ENCODE measurements around the gene ADGRB2. TPM values are rescaled to one million over a fixed set of nuclear protein-coding genes. Genes with fewer than 3 reads are reported as not detected.

Gene ADGRB2
- polyA plus RNA-seq, 10 donors = 9.6 to 23.3 (median 14.0) TPM

DNA sequence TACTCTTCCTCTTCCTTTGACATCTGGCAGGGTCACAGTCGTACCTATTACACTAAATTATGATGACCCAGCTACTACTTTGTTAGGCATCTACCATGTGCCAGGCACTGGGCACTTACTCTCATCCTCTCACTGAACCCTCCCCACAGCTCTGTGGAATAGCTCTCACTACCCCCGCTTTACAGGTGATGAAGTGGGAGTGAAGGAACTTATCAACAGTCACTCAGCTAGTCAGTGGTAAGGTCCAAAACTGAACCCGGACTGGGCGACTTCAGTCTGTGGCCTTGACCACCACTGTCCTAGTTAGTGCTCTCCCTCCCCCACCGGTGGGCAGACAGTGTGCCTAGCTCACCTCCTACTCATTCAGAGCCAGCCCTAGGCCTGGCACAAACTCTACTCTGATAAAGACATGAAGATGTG lies 12.3 kb downstream of the ADGRB2 start:
- DNase-seq = no peak

DNA sequence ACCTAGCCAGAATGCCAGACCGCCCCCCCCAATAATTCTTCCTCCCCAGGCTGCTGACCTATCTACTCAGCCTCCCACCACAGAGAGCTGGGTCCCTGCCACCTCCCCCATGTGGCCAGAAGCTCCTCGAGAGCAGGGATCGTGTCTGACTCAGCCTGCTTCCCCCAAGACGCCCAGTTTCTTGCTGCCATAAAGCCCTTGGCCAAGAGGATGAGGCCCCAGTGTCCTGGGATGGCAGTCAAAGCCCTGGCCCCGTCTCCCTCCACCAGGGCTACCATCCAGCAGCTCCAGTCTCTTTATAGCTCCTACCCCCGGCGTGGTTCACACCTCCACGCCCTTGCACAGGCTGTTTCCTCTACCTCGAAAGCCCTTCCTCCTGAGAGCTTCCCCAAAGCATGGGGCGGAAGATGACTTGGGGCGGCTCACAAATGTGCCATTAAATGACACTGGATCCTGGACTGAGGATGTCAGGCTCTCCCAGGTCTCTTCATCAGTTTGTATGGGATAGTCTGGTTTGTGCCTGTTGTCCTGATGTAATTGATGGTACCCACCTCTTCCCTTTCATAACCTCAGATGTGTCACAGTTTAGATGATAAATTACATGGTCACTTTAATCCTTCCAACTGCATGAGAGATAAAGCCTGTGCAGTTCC lies 13.2 kb downstream of the ADGRB2 start:
- no peak for DNase-seq

DNA sequence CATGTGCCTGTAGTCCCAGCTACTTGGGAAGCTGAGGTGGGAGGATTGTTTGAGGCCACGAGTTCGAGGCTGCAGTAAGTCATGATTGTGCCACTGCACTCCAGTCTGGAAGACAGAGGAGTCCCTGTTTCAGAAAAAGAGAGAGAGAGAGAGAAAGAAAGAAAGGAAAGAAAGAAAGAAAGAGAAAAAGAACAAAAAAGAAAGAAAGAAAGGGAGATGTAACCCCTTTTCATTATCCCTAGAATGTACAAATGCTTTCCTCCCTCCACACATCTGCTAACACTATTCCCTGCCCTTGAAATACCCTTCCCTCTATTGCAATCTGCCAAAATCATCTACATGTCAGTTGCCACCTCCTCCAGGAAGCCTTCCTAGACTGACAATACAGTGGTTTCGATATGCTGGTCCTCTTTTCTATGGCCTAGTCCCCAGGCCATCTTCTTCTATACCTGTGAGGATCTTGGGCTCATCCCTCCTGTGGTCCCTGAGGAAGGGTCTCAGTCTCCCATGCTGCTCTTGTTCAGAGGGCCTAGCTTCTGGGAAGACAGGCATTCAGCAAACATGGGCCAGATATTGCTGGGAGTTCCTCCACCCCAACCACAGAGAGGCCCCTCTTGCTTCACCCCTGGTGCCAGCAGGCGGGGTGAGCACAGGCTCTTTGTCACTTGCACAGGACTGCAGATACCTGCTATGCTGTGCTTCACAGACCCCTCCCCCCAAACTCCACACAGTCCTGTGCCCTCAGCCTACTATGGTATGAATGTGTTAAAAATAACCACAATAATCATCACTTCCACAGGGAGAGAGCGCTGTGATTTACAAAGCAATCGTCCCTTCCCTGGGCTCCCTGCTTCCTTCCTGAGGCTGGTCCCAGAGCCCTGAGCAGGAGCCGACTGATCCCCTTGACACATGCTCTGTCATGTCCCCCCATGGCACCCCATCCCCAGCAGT lies 14.1 kb downstream of the ADGRB2 start:
- DNase-seq = no peak

GRCh38 chr1:31748365-31748764 lies 15.8 kb downstream of the ADGRB2 start:
- DNase-seq = no peak

DNA sequence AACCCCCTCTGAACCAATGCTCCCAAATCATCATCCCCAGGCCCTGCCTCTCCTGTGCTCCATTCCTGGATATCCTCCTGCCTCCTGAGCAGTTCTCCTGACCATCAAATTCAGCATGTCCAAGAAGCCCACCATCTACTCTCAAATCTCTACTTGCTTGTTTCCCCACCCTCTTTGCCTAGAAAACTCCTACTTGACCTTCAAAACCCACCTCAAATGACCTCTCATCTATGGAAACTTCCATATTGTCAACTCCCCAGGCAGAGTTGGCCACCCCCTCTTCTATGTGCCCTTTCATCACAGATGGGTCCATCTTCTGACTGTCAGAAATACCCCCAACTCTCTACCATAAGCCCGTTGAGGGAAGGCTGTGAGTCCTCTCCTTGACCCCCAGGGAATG lies 16.8 kb downstream of the ADGRB2 start:
- DNase-seq = no peak

GRCh38 chr1:31746687-31747086 lies 17.5 kb downstream of the ADGRB2 start:
- DNase-seq = peak in 1 of 3 donors; percentile 52

DNA sequence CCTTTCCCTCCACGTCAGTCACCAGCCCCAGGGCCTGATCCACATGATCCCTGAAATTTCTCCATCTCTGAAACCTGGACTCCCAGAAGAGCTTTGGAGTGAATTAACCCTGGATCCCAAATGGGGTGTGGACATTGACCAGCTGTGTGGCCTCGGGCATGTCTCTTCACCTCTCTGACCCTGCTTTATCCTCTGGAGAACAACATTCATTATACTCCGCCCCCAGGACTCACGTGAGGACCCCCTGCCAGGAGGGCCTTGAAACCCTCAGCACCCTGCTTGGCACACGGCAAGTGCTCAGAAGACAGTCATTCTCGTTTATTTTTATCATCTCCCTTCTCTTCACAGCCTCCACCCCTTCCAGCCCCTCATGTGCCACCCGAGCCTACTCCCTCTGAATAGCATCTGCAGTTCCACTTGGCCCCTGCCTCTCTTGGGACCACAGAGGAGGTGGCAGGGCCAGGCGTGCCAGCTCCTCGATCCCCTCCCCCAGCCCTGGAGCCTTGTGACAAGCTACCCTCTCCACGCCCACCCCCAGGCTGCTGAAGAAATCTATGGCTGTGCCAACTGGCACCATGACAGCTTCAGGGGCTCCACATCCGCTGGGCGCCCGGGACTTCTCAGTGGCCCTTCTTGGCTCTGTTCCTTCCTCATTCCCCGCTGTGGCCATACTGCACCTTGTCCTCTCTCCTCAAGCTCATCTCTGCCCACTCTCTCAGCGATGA lies 18.0 kb downstream of the ADGRB2 start:
- DNase-seq = no peak

DNA sequence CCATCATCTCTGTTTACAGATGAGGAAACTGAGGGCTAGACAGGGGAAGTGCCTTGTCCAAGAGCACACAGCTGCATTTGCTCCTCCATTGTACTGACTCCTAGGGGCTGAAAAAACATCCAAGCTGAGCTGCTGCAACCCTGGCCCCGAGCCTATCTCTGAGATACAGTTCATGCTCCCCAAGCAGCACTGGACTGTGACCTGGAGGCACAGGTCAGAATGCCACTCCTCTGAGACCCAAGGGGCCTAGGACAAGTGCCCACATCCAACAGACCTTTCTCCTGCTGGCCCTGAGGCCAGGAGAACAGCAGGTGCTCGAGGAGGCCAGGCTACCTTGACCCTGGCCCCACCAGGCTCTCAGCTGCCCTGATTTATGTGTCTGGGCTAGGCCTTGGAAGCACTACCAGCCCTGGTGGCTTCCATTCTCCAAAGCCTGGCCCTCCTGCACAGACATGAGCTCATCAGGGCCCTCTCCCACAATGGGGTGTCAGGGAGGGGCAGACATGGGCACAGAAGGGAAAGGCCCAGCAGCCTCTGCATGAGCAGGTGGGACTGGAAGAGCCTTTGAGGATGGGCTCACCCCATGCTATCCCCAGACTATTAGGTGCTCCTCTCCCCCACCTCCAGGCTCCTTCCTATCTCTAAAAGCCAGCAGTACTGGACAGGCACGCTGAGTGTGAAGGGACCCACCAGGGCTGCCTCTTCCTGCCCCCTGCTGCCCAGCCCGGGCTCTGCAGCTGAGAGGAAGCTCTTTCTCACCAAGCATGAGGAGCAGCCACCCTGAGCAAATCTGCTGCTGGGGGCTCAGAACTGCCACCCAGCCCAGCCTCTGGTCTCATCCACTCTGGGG lies 18.8 kb downstream of the ADGRB2 start:
- DNase-seq = peak in 2 of 3 donors; percentile 62 to 77

GRCh38 chr1:31744165-31744888 lies 19.8 kb downstream of the ADGRB2 start:
- DNase-seq = no peak

- DNase-seq = no peak
These were observed 21.5 kb downstream of the ADGRB2 start for GRCh38 chr1:31742462-31743212.

GRCh38 chr1:31739346-31739745 lies 24.8 kb downstream of the ADGRB2 start:
- DNase-seq = no peak

- DNase-seq = no peak
These were observed 27.5 kb downstream of the ADGRB2 start for GRCh38 chr1:31736675-31737074.

GRCh38 chr1:31735571-31735970 lies 28.6 kb downstream of the ADGRB2 start:
- DNase-seq = no peak

DNA sequence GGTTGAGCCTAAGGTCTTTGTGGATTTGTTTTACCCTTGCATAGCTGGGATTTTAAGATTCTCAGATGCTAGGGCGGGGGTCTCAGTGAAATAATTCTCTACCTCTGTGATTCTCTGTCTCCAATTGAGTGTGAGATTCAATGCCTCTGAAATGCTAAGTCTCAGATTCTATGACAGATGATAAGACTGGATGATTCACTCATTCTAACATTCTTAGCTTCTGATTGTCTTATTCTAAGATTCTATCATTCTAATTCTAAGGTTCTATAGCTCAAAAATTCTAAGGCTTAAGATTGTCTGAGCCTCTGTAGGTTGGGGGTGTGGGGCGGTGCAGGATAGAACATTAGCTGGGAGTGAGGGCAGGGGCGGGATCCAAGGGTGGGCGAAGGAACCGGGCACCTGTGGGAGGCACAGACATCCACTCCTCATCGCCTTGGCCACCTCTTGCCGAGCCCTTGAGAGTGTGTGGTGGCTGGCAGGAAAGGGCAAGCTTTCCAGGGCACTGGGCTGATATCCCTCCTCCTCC lies 29.5 kb downstream of the ADGRB2 start:
- no peak for DNase-seq

DNA sequence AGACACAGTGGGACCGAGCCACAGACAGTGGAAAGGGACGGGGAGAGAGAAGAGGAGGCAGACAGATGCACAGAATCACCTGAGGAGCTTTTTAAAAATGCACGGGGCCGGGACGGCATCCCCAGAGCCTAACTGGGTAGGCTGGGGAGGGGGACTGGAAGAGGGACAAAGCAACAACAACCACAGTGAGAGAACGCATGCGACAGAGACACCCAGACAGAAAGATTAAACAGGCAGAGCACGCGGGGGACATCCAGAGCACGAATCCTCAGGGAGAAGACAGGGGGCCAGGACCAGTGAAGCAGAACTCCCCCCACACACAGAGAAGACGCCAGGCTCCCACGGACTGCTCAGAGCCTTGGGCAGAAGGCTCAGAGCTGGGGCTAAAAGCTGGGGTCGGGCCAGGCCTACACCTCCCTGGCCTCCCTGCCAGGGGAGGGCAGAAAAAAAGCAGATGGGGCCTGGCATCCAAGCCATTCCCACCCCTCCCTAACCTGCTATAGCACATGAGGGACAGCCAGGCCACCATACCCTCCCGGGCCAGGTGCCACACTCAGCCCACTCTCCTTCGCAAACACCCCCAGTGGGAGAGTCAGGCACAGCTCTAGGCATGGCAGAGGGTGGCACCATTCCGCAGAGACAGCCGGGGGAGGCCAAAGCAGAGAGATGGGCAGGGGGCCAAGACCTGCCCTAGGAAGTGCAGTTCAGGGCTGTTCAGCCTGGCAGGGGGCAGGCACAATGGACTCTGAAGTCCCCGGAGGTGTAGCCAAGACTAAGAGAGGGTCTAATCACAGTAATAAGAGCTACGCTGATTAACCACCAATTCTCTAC lies 30.5 kb downstream of the ADGRB2 start:
- no peak for DNase-seq

- DNase-seq = no peak
These were observed 31.3 kb downstream of the ADGRB2 start for GRCh38 chr1:31732751-31733289.

GRCh38 chr1:31732343-31732742 lies 31.8 kb downstream of the ADGRB2 start:
- DNase-seq = no peak

- no peak for DNase-seq
These were observed 33.0 kb downstream of the ADGRB2 start for GRCh38 chr1:31731049-31731565.

Data from muscle of back (tissue), 11 donors.